Smooth muscle cell (in vitro differentiated cells): ENCODE data around the gene TMEM231. TPM values are rescaled to one million over a fixed set of nuclear protein-coding genes. Genes with fewer than 3 reads are reported as not detected.

Experiments
- DNase-seq: peaks from one replicate; lab custom pipeline; 2025; ENCODE audit not compliant: unreplicated experiment; lab: John Stamatoyannopoulos, UW
- H2AFZ ChIP-seq: fragments of 200-600 bp; sonication (generic); 2 replicates; pipeline ENCODE4 v1.6.0; 2016; ENCODE audit warnings: antibody characterized with exemption, low read depth, mild to moderate bottlenecking
- H3F3A ChIP-seq: fragments of 200-600 bp; sonication (generic); 2 replicates; pipeline ENCODE4 v1.6.0; 2017; ENCODE audit warnings: antibody characterized with exemption, low read depth
- H3K27ac ChIP-seq: fragments of 200-600 bp; sonication (generic); 2 replicates; pipeline ENCODE4 v1.5.1; 2016; ENCODE audit warnings: low read depth, mild to moderate bottlenecking
- H3K27me3 ChIP-seq: fragments of 200-600 bp; sonication (generic); 2 replicates; pipeline ENCODE4 v1.6.1; 2016; ENCODE audit warnings: low read depth, mild to moderate bottlenecking
- H3K36me3 ChIP-seq: fragments of 200-600 bp; sonication (generic); 2 replicates; pipeline ENCODE4 v1.5.1; 2016; ENCODE audit warnings: low read depth
- H3K4me1 ChIP-seq: fragments of 200-600 bp; sonication (generic); 2 replicates; pipeline ENCODE4 v1.5.1; 2016; ENCODE audit warnings: low read depth
- H3K4me2 ChIP-seq: fragments of 200-600 bp; sonication (generic); 2 replicates; pipeline ENCODE4 v1.6.0; 2016; ENCODE audit warnings: mild to moderate bottlenecking
- H3K4me3 ChIP-seq: fragments of 200-600 bp; sonication (generic); 2 replicates; pipeline ENCODE4 v1.5.1; 2016; ENCODE audit warnings: mild to moderate bottlenecking
- H3K79me2 ChIP-seq: fragments of 200-600 bp; sonication (generic); 2 replicates; pipeline ENCODE4 v1.6.0; 2016; ENCODE audit warnings: low read depth, mild to moderate bottlenecking
- H3K9ac ChIP-seq: fragments of 200-600 bp; sonication (generic); 2 replicates; pipeline ENCODE4 v1.6.0; 2016; ENCODE audit warnings: low read depth
- H3K9me3 ChIP-seq: fragments of 200-600 bp; sonication (generic); replicated peaks from 2 replicates; pipeline ENCODE4 v1.5.1; 2016; ENCODE audit warnings: low read depth
- H4K20me1 ChIP-seq: fragments of 200-600 bp; sonication (generic); 2 replicates; pipeline ENCODE4 v1.6.0; 2016; ENCODE audit warnings: low read depth
- CTCF ChIP-seq: fragments of 200-600 bp; sonication (generic); IDR thresholded peaks from 2 replicates; pipeline ENCODE4 v1.5.1; 2017; ENCODE audit warnings: borderline replicate concordance, mild to moderate bottlenecking, antibody characterized with exemption; ENCODE audit not compliant: insufficient read depth, poor library complexity, severe bottlenecking
- WGBS: methylation state at CpG from one replicate; pipeline ENCODE4 v1.1.7; 2016; ENCODE audit warnings: low lambda C conversion rate; 5-methylcytosine and 5-hydroxymethylcytosine counted together
- polyA plus RNA-seq: library from polyadenylated mRNA; unstranded; fragments of >200 nt; fragmentation: Nextera tagmentation; extraction: Ambion mirVana; gene quantifications from 2 replicates; pipeline ENCODE4 v1.2.1, GENCODE V29; 2016
- total RNA-seq: library from RNA; depleted of rRNA; stranded (reverse); fragments of >200 nt; gene quantifications from 2 replicates; pipeline ENCODE4 v1.2.3, GENCODE V29; 2014

Gene TMEM231
- total and polyA plus RNA-seq, 2 experiments from 2014 or later: 11.8 to 17.0 TPM

DNA sequence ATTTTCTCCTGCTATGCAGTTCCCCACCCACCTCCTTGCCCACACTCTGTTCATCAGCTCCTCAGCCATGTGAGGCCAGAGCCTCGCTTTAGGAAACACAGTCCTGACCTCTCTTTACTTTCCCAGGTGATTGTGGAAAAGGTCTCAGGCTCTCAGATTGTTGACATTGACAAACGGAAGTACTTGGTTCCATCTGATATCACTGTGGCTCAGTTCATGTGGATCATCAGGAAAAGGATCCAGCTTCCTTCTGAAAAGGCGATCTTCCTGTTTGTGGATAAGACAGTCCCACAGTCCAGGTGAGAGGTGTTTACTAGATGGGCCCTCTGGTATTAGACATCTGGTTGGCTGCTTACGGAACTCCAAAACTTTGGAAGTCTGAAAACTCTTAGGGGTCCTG lies 11.9 kb upstream of the TMEM231 start:
- H2AFZ ChIP-seq: no peak overlapping the region
- no peaks in the 10 kb centered on the region for H3K36me3 ChIP-seq
- DNase-seq: no peak
- H3K4me2 ChIP-seq: no peak overlapping the region
- H3K27ac ChIP-seq: peak overlapping the region; percentile 87
- peaks cover 66% of the 10 kb centered on the region for H4K20me1 ChIP-seq
- 84% methylated on average over 4 of the region's 4 CpGs for WGBS
- no peaks in the 10 kb centered on the region for H3K9me3 ChIP-seq
- peaks cover 9% of the 10 kb centered on the region for H3K4me1 ChIP-seq
- H3K4me3 ChIP-seq: no peak overlapping the region
- no peaks in the 10 kb centered on the region for H3K27me3 ChIP-seq
- peaks cover 44% of the 10 kb centered on the region for H3K79me2 ChIP-seq
- TF ChIP-seq CTCF: no peak
- peaks cover 6% of the 10 kb centered on the region for H3F3A ChIP-seq
- H3K9ac ChIP-seq: no peak overlapping the region

DNA sequence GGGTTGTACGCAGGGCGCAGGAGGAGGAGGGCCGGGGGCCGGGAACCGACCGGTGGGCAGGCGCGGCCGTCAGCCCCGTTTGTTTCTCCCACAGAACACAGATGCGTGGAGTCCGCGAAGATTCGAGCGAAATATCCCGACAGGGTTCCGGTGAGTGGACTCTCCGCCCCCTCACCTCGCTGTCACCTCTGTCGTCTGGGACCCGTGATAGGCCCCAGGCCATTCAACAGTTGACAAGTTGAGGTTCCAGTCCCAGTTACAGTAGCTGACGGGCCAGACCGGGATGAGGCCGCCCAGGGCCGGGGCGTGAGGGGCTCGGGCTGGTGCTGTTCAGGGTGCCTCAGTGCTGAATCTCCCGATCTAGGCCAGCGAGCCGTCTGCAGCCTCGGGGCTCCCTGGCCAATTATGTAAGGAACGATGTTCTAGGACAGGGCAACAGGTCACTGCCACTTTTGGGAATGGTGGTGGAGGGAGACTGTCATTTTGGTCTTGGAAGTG lies 10.8 kb upstream of the TMEM231 start:
- Histone ChIP-seq H2AFZ (peak overlapping the region; percentile 84), H3K27ac (peak overlapping the region; percentile 87), H3F3A (peaks cover 6% of the 10 kb centered on the region), H3K4me2 (peak overlapping the region; percentile 100), H3K79me2 (peaks cover 44% of the 10 kb centered on the region), H3K4me1 (peaks cover 9% of the 10 kb centered on the region), H3K9me3 (no peaks in the 10 kb centered on the region), H3K27me3 (no peaks in the 10 kb centered on the region), H3K4me3 (peak overlapping the region; percentile 95), H3K36me3 (no peaks in the 10 kb centered on the region), H3K9ac (peak overlapping the region; percentile 97), H4K20me1 (peaks cover 55% of the 10 kb centered on the region)
- DNase-seq: no peak
- TF ChIP-seq CTCF: no peak
- WGBS: 13% methylated on average over 20 of the region's 32 CpGs

- no peak for TF ChIP-seq CTCF
- Histone ChIP-seq H3F3A (peaks cover 6% of the 10 kb centered on the region), H3K27ac (peak within 1 kb of the TSS; percentile 87), H3K36me3 (no peaks in the 10 kb centered on the region), H4K20me1 (peaks cover 49% of the 10 kb centered on the region), H3K4me3 (peak within 1 kb of the TSS; percentile 95), H3K79me2 (peaks cover 44% of the 10 kb centered on the region), H3K9ac (peak within 1 kb of the TSS; percentile 97), H3K27me3 (no peaks in the 10 kb centered on the region), H3K4me1 (peaks cover 9% of the 10 kb centered on the region), H2AFZ (peak within 1 kb of the TSS; percentile 84), H3K9me3 (no peaks in the 10 kb centered on the region), H3K4me2 (peak within 1 kb of the TSS; percentile 100)
- DNase-seq: peak; percentile 76
- WGBS: 0% methylated on average over 37 of the region's 69 CpGs
These were observed 10.1 kb upstream of the TMEM231 start, which contains the start of gene GABARAPL2 for GRCh38 chr16:75566040-75566757. GABARAPL2 (plus strand) TSS chr16:75566379; CDS start chr16:75566487, 108 bp downstream.

DNA sequence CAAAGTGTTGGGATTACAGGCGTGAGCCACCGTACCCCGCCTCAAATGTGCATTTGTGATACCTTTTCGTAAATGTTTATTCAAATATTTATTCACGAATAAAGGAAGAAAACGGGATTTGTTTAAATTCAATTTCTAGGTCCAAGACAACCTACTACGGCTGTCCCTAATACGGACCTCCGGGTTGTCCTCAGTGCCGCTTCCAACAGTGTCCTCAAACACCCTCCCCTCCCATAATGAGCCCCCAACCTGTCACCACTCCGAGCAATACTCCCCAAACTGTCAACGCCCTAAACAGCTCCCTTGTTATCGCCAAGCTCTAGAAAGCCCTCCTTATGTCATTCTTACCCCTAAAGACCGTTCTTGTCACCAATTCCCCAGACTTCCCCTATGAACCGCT lies 9.6 kb upstream of the TMEM231 start:
- no peaks in the 10 kb centered on the region for H3K27me3 ChIP-seq
- H3K4me1 ChIP-seq: peaks cover 9% of the 10 kb centered on the region
- H3K27ac ChIP-seq: peak overlapping the region; percentile 87
- no peaks in the 10 kb centered on the region for H3K36me3 ChIP-seq
- DNase-seq: no peak
- H3K4me2 ChIP-seq: peak overlapping the region; percentile 100
- 23% methylated on average over 15 of the region's 15 CpGs for WGBS
- peaks cover 6% of the 10 kb centered on the region for H3F3A ChIP-seq
- peak overlapping the region; percentile 84 for H2AFZ ChIP-seq
- TF ChIP-seq CTCF: no peak
- peaks cover 42% of the 10 kb centered on the region for H3K79me2 ChIP-seq
- peaks cover 43% of the 10 kb centered on the region for H4K20me1 ChIP-seq
- H3K4me3 ChIP-seq: peak overlapping the region; percentile 95
- no peaks in the 10 kb centered on the region for H3K9me3 ChIP-seq
- H3K9ac ChIP-seq: peak overlapping the region; percentile 97
